Lung (tissue), 12 donors: ENCODE data around the gene PRKX. TPM values are rescaled to one million over a fixed set of nuclear protein-coding genes. Genes with fewer than 3 reads are reported as not detected.
"Not testable (repeated sequence)": the region's sequence is repeated elsewhere in the genome, so short reads cannot be mapped to it uniquely, and the experiment has no call there.

Source experiments
- ATAC-seq: fragments of 200-7000 bp; cut with Tn5 transposase; one replicate; pipeline ENCODE4 v1.9.1; 2020; ENCODE audit warnings: moderate number of reproducible peaks; ENCODE audit not compliant: insufficient read depth, low FRiP score
- DNase-seq, 3 donors: peaks; one replicate each; pipeline ENCODE4 v3.0.0-alpha.2; 2013 to 2017
- H3K27ac ChIP-seq, 2 donors: one replicate each; pipeline ENCODE4 v1.5.1; 2013; ENCODE audit warnings: mild to moderate bottlenecking in 2 of 2, moderate library complexity in 2 of 2, control low read depth in 1 of 2, inconsistent platforms in 1 of 2, low read depth in 1 of 2, low read length in 1 of 2
- H3K27me3 ChIP-seq, 3 donors: one replicate each; pipeline ENCODE4 v1.5.1; 2013; ENCODE audit warnings: low read length in 2 of 3; ENCODE audit not compliant: control insufficient read depth in 3 of 3, insufficient read depth in 3 of 3
- H3K36me3 ChIP-seq, 4 donors: one replicate each; pipeline ENCODE4 v1.5.1; 2013; ENCODE audit warnings: low read length in 4 of 4, mild to moderate bottlenecking in 1 of 4, moderate library complexity in 1 of 4; ENCODE audit not compliant: control insufficient read depth in 4 of 4, insufficient read depth in 4 of 4
- H3K4me1 ChIP-seq, 5 donors: one replicate each; pipeline ENCODE4 v1.5.1; 2013; ENCODE audit warnings: low read length in 5 of 5, mild to moderate bottlenecking in 2 of 5, moderate library complexity in 1 of 5; ENCODE audit not compliant: control insufficient read depth in 5 of 5, insufficient read depth in 5 of 5
- H3K4me3 ChIP-seq: one replicate; pipeline ENCODE4 v1.5.1; 2013; ENCODE audit warnings: mild to moderate bottlenecking, control low read depth, moderate library complexity
- H3K9ac ChIP-seq, 2 donors: one replicate each; pipeline ENCODE4 v1.5.1; 2013; ENCODE audit warnings: low read length in 2 of 2, control low read depth in 1 of 2; ENCODE audit not compliant: insufficient read depth in 1 of 2
- H3K9me3 ChIP-seq, 4 donors: one replicate each; pipeline ENCODE4 v1.5.1; 2013; ENCODE audit warnings: low read length in 3 of 4, mild to moderate bottlenecking in 1 of 4, moderate library complexity in 1 of 4; ENCODE audit not compliant: control insufficient read depth in 4 of 4, insufficient read depth in 3 of 4
- CTCF ChIP-seq: IDR thresholded peaks from 2 replicates; pipeline ENCODE4 v1.5.1; 2012; ENCODE audit warnings: mild to moderate bottlenecking; ENCODE audit errors: control extremely low read depth, extremely low read depth
- WGBS, 2 donors: extraction: QIAGEN DNeasy Blood & Tissue Kit; methylation state at CpG; one replicate each; pipeline ENCODE4 v1.1.7; 2013; 5-methylcytosine and 5-hydroxymethylcytosine counted together
- polyA plus RNA-seq, 2 donors: library from polyadenylated mRNA; stranded (reverse); fragments of 200-250 nt; gene quantifications; one replicate each; pipeline ENCODE4 v1.2.1, GENCODE V29; 2013
- total RNA-seq, 2 donors: library from RNA; depleted of rRNA in 1 of 2; stranded (reverse); fragments of >200 nt in 1 of 2; gene quantifications; one replicate each; pipeline ENCODE4 v1.2.1, GENCODE V29; 2014 to 2021
- donor health status: control.
- donor health status: control.
- donor health status: Bipolar disorder and iron deficiency.
- donor health status: healthy.
- donor health status: DM: yes; HTN: yes; CAD: no.

The PRKX gene
- total and polyA plus RNA-seq, 4 donors = 5.5 to 16.3 (median 8.5) TPM

DNA sequence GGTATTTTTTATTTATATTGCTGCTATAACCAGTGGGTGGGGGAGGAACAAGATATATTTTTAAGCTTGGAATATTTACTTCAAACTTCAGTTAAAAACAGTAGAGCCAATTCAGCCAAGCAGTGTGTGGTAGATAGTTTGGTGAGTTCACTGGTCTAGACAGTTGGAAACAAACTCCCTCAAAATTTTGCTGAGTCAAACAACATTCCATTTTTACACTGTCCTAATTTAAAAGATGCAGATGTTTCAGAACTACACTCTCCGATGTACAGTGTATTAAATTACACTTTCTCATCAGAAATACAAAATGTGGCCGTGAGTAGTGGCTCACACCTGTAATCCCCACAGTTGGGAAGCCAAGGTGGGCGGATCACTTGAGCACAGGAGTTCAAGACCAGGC lies 23.3 kb downstream of the PRKX start:
- no peaks in the 10 kb centered on the region for H3K4me1 ChIP-seq
- ATAC-seq (no peak), DNase-seq (peak in 1 of 3 donors; percentile 35)
- H3K27me3 ChIP-seq = peaks cover 0 to 18% (median 0%) of the 10 kb centered on the region in 3 donors
- H3K9ac ChIP-seq = no peak overlapping the region
- no peaks in the 10 kb centered on the region for H3K36me3 ChIP-seq
- H3K27ac ChIP-seq = no peak overlapping the region
- TF ChIP-seq CTCF = no peak
- H3K4me3 ChIP-seq = no peak overlapping the region
- WGBS, 2 donors = 74 to 83% methylated on average over 3 of the region's 3 CpGs
- peaks cover 0 to 2% (median 0%) of the 10 kb centered on the region in 4 donors for H3K9me3 ChIP-seq

DNA sequence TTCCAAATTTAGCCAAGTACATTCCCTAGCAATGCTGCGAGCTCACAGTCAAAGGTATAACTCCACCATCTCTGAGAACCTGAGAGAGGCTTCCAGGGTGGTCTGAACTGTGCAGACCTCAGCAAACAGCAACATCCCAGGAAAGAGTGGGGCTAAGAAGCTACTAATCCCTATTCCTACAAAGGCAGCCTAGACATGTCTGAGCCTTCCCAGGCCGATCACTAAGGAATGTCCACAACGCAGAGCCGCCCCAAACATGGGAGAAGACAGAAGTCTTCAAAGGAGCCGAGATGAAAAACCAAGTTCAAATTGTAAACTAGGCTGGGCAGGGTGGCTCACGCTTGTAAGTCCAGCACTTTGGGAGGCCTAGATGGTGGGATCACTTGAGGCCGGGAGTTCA lies 30.2 kb downstream of the PRKX start:
- H3K4me1 ChIP-seq, H3K9ac ChIP-seq, H3K4me3 ChIP-seq, H3K36me3 ChIP-seq, ATAC-seq, DNase-seq, H3K27me3 ChIP-seq, H3K27ac ChIP-seq, H3K9me3 ChIP-seq: not testable (repeated sequence)
- WGBS, 2 donors = 94 to 97% methylated on average over 5 to 7 of the region's 7 CpGs

- H3K36me3 ChIP-seq = no peaks in the 10 kb centered on the region
- TF ChIP-seq CTCF = no peak
- H3K27ac ChIP-seq = no peak overlapping the region
- H3K27me3 ChIP-seq = peaks cover 0 to 4% (median 0%) of the 10 kb centered on the region in 3 donors
- 91% methylated on average over 7 of the region's 7 CpGs for WGBS, 2 donors
- H3K9me3 ChIP-seq = no peaks in the 10 kb centered on the region
- ATAC-seq = no peak
- no peak overlapping the region for H3K9ac ChIP-seq
- no peaks in the 10 kb centered on the region for H3K4me1 ChIP-seq
- H3K4me3 ChIP-seq = no peak overlapping the region
- no peak for DNase-seq
These were observed 33.0 kb downstream of the PRKX start for GRCh38 chrX:3680459-3680858.

GRCh38 chrX:3679669-3680068 lies 33.8 kb downstream of the PRKX start:
- ATAC-seq (no peak), DNase-seq (no peak)
- Histone ChIP-seq H3K9me3 (no peaks in the 10 kb centered on the region), H3K9ac (no peak overlapping the region), H3K27me3 (peaks cover 0 to 4% (median 0%) of the 10 kb centered on the region in 3 donors), H3K4me3 (no peak overlapping the region), H3K36me3 (no peaks in the 10 kb centered on the region), H3K27ac (no peak overlapping the region), H3K4me1 (no peaks in the 10 kb centered on the region)
- TF ChIP-seq CTCF = no peak
- WGBS, 2 donors = 86 to 93% methylated on average over 4 of the region's 4 CpGs
